ENCODE measurements around the gene ZNF783. TPM values are rescaled to one million over a fixed set of nuclear protein-coding genes. Genes with fewer than 3 reads are reported as not detected.

ZNF783 gene
- total RNA-seq, 1 experiment from 2014 or later: 6.2 TPM

GRCh38 chr7:149287622-149288021, 25.6 kb downstream of the ZNF783 start:
- Histone ChIP-seq H3K4me3 (no peak overlapping the region), H3K9me3 (no peaks in the 10 kb centered on the region), H3K27me3 (no peaks in the 10 kb centered on the region), H3K36me3 (peaks cover 4% of the 10 kb centered on the region; the same call in 1 of the 2 replicates)
- DNase-seq: no peak

DNA sequence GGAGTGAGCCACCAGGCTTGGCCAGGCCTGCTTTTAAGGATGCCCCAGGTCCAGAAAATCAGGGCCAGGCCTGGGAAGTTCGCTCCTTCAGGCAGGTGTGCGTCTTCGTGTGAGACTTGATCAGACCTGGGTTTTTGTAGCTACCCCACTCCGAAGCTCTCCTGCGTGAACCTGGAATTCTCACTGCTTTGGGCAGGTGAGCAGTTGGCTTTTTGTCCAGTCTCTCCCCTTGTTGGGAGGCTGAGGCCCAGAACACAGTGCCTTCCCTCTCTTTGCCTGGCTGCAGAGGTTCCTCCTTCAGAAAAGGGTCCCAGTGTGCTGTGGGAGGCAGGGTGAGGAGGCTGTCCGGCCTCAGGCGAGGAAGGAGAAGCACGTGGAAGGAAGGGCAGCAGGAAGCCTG, 27.3 kb downstream of the ZNF783 start:
- no peak for DNase-seq
- no peak overlapping the region for H3K4me3 ChIP-seq
- H3K9me3 ChIP-seq: no peaks in the 10 kb centered on the region
- H3K36me3 ChIP-seq: peaks cover 4% of the 10 kb centered on the region
- H3K27me3 ChIP-seq: no peaks in the 10 kb centered on the region

DNA sequence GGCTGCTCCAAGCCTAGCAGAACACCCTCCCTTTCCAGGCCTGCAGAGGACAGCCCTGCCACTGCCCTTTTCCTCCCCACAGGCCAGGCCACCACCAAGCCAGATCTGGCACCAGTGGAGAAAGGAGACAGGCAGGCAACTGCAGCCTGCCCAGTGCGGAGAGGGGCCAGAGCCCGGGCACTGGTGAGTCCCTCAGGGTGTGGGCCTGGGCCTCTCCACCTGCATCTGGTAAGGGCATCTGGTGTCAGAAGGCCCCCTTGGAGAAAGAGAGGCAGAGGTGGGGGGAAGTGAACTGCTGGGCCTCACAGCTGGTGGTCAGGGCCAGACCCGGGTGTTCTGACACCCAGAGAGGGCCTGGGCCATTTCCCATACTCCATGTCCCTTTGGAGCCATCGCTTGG, 27.9 kb downstream of the ZNF783 start:
- H3K9me3 ChIP-seq: no peaks in the 10 kb centered on the region
- DNase-seq: no peak
- H3K27me3 ChIP-seq: no peaks in the 10 kb centered on the region
- H3K36me3 ChIP-seq: peaks cover 4% of the 10 kb centered on the region
- H3K4me3 ChIP-seq: no peak overlapping the region

DNA sequence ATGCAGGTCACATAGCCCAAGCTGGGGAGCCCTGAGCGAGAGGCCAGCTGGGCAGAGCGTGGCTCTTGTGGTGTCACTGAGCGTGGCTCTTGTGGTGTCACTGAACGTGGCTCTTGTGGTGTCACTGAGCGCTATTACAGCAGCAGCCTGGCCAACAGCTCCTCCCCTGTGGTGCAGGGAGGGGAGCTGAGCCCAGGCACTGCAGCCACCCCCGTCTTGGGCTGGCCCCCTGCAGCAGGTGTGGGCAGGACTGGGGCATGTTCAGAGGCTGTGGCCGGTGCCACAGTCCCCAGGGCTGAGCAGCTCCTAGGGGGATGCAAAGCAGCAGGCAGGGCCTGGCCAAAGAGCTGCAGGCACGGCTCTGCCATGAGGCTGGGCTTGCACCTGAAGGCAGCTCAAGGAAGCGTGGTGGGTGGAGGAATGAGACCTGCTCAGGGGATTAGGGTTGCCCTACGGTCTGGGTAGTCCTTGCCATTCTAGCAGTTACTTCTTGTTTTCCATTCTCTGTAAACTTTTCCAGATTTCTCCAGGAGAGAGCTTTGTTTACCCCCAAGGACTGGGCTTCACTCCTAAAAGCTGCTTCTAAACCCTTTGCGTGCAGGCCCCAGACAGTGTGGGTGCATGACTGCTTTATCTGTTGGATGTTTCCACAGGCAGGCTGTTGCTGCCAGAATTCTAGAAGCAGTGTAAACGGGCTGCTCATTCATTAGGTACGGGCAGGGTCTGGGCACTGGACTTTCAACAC, 29.2 kb downstream of the ZNF783 start:
- Histone ChIP-seq H3K9me3 (no peaks in the 10 kb centered on the region), H3K4me3 (no peak overlapping the region), H3K36me3 (peaks cover 4% of the 10 kb centered on the region), H3K27me3 (no peaks in the 10 kb centered on the region)
- DNase-seq: no peak

DNA sequence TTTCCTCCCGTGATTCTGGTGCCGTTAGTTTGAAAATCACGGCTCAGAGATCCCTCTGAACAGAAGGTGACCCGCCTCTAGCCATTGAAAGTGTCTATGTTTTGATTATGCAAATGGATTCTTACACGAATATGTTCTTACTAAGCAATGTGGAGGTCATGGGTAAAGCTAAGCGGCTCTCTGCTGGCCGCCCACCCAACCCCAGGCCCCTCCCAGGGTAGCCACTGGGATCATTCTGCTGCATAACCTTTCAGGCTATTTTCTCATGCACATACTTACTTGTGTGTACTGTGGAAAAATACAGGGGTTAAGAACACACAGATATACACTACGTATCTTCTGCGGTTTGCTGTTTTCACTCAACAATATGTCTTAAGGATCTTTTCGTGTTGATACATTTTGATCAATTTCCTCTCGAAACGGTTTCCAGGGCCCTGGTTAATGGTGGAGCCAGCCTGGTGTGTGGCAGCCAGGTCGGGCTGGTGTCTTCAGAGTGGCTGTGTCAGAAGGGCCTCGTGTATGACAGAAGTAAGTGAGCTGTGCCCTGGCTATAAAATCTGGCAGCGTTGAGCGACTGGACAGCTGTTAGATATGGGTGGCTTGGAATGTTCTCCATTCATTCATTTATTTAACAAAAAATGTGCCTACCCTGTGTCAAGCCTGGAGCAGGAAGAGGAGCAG, 29.9 kb downstream of the ZNF783 start:
- Histone ChIP-seq H3K36me3 (peaks cover 4% of the 10 kb centered on the region), H3K4me3 (no peak overlapping the region), H3K27me3 (no peaks in the 10 kb centered on the region), H3K9me3 (no peaks in the 10 kb centered on the region)
- DNase-seq: no peak

DNA sequence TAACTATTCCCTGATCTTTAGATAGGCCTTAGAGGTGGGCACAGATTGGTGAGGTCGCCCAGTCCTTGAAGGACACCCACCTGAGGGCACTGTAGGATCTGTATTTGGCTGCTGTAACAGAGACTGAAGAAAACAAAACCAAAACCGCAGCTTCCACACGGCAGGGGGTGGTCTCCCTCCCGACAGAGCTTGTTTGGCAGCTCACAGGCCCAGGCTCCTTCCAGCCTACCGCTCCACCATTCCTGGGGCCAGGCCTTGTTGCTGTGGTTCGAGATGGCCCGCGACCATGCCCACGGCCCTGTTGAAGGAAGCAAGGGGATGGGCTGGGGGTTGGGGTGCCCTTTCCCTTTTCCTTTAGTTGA, 30.4 kb downstream of the ZNF783 start:
- Histone ChIP-seq H3K36me3 (peaks cover 4% of the 10 kb centered on the region), H3K9me3 (no peaks in the 10 kb centered on the region), H3K27me3 (no peaks in the 10 kb centered on the region), H3K4me3 (no peak overlapping the region)
- no peak for DNase-seq

DNA sequence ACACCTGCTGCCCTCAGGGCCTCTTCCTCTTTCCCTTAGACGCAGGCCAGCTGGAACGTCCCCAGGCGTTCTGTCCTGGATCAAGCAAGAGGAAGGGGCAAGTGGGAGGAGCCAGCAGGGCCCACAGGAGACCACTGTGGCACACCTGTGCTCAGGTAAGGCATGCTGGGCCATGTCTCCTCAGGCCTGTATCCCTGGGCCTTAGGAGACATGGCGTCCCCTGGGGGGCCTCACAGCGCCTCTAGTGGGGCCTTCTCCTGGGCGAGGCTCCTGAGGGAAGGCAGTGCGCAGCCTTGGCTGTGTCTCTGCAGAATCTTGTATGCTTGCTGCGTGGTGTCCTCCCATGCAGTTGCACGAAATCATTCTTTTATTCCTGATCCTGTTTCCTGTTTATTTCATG, 31.3 kb downstream of the ZNF783 start:
- no peaks in the 10 kb centered on the region for H3K27me3 ChIP-seq
- no peaks in the 10 kb centered on the region for H3K9me3 ChIP-seq
- no peak overlapping the region for H3K4me3 ChIP-seq
- DNase-seq: no peak
- H3K36me3 ChIP-seq: peaks cover 4% of the 10 kb centered on the region

- Histone ChIP-seq H3K4me3 (no peak overlapping the region), H3K36me3 (peaks cover 4% of the 10 kb centered on the region), H3K27me3 (no peaks in the 10 kb centered on the region), H3K9me3 (no peaks in the 10 kb centered on the region)
- DNase-seq: no peak
Observed at GRCh38 chr7:149293946-149294633, 32.1 kb downstream of the ZNF783 start.

- H3K36me3 ChIP-seq: no peaks in the 10 kb centered on the region; the same call in none of the 2 replicates
- H3K9me3 ChIP-seq: no peaks in the 10 kb centered on the region
- no peak overlapping the region for H3K4me3 ChIP-seq
- no peaks in the 10 kb centered on the region for H3K27me3 ChIP-seq
- DNase-seq: no peak
Observed at GRCh38 chr7:149294634-149295480, 32.9 kb downstream of the ZNF783 start.

- Histone ChIP-seq H3K36me3 (no peaks in the 10 kb centered on the region; the same call in none of the 2 replicates), H3K4me3 (no peak overlapping the region), H3K27me3 (no peaks in the 10 kb centered on the region), H3K9me3 (no peaks in the 10 kb centered on the region)
- no peak for DNase-seq
Observed at GRCh38 chr7:149295481-149295850, 33.5 kb downstream of the ZNF783 start.

DNA sequence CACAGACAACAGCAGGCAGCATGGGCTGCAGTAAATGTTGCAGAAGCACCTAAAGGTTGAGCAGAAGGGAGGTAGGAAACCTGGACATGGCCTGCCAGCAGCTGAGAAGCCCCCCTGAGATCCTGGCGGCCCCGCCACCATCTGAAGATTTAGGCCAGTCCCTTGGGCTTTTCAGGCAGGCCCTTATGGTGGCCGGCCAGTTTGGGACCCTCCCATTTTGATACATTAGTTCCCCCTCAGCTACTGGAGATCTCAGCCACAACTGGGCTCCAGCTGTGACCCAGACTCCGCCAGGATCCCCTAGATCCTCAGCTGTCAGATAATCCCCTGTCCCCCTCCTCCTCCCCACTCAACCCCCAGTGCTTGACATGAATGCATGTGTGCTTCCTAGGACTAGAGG, 34.4 kb downstream of the ZNF783 start:
- no peak for DNase-seq
- Histone ChIP-seq H3K9me3 (no peaks in the 10 kb centered on the region), H3K36me3 (no peaks in the 10 kb centered on the region; the same call in none of the 2 replicates), H3K27me3 (no peaks in the 10 kb centered on the region), H3K4me3 (no peak overlapping the region)

DNA sequence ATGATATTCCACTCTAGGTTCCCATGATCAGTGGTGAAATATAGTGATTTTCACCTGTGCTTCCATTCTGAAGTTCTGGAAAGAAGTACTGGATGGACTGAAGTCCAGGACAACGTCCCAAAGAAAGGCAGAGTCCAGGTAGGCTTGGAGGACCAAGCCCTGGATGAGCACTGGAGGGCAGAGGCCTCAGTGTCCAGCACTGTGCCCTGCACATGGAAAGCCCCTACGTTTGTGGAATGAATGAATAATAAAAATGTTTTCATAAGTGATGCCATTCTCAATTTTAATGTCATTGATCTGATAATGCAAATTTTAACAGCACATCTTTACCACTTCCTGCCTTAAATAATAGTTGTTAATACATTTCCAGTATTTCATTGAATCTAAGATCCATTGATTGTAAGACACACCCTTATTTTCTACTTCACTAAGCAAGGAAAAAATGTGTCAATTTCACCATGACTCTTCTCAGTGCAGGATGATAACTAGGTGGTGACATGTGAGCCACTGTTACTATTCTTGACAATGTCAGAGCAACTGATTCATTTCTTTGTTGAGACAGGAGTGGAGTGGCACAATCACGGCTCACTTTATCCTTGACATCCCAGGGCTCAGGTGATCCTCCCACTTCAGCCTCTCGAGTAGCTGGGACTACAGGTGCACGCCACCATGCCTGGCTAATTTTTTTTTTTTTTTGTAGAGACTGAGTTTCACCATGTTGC, 35.2 kb downstream of the ZNF783 start:
- Histone ChIP-seq H3K4me3 (no peak overlapping the region), H3K9me3 (no peaks in the 10 kb centered on the region), H3K36me3 (no peaks in the 10 kb centered on the region; the same call in none of the 2 replicates), H3K27me3 (no peaks in the 10 kb centered on the region)
- no peak for DNase-seq

DNA sequence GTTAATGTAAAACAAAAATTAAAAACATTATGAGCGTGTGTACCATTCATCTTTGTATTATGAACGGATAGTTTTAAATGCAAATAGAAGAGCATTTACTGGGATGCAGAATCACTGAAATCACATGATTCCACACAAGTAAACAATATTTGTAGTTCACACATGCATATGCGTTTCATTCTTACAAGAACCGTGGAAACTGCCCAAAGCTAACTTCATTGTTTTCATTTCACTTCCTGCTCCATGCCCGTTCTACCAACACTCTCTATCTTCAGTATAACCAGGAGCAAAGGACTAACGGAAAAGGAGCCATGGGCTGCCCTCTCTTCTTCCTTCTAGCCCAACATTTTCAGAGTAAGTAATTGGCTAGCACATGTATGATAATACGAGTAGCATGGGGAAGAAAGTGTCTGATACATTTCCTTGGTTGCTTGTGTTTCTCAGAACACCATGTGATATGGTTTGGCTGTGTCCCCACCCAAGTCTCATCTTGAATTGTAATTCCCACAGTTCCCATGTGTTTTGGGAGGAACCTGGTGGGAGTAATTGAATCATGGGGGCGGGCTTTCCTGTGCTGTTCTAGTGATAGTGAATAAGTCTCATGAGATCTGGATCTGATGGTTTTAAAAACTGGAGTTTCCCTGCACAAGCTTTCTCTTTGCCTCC, 38.8 kb downstream of the ZNF783 start:
- Histone ChIP-seq H3K27me3 (no peaks in the 10 kb centered on the region), H3K9me3 (no peaks in the 10 kb centered on the region), H3K4me3 (no peak overlapping the region), H3K36me3 (no peaks in the 10 kb centered on the region; the same call in 1 of the 2 replicates)
- no peak for DNase-seq

GRCh38 chr7:149302222-149302621, 40.2 kb downstream of the ZNF783 start:
- H3K27me3 ChIP-seq: no peaks in the 10 kb centered on the region

GRCh38 chr7:149302865-149303264, 40.9 kb downstream of the ZNF783 start:
- no peak overlapping the region for H3K4me3 ChIP-seq
- no peak for DNase-seq
- no peaks in the 10 kb centered on the region for H3K27me3 ChIP-seq
- no peaks in the 10 kb centered on the region for H3K36me3 ChIP-seq
- no peaks in the 10 kb centered on the region for H3K9me3 ChIP-seq

More at GRCh38 chr7:149302222-149302621, 40.2 kb downstream of the ZNF783 start:
- no peak for DNase-seq
- no peaks in the 10 kb centered on the region for H3K9me3 ChIP-seq
- H3K36me3 ChIP-seq: no peaks in the 10 kb centered on the region
- H3K4me3 ChIP-seq: no peak overlapping the region

- H3K9me3 ChIP-seq: no peaks in the 10 kb centered on the region
- DNase-seq: no peak
- no peak overlapping the region for H3K4me3 ChIP-seq
- H3K27me3 ChIP-seq: no peaks in the 10 kb centered on the region
- no peaks in the 10 kb centered on the region for H3K36me3 ChIP-seq
Observed at GRCh38 chr7:149304006-149304405, 42.0 kb downstream of the ZNF783 start.

All from MG63 (cell line).